ENCODE data around the gene TBL1X. TPM values are rescaled to one million over a fixed set of nuclear protein-coding genes. Genes with fewer than 3 reads are reported as not detected.
A peak's percentile ranks its signal among the peaks of the same experiment; 100 is the strongest.

Gene TBL1X
- total RNA-seq, 1 donor from 2014 or later = 15.4 TPM

DNA sequence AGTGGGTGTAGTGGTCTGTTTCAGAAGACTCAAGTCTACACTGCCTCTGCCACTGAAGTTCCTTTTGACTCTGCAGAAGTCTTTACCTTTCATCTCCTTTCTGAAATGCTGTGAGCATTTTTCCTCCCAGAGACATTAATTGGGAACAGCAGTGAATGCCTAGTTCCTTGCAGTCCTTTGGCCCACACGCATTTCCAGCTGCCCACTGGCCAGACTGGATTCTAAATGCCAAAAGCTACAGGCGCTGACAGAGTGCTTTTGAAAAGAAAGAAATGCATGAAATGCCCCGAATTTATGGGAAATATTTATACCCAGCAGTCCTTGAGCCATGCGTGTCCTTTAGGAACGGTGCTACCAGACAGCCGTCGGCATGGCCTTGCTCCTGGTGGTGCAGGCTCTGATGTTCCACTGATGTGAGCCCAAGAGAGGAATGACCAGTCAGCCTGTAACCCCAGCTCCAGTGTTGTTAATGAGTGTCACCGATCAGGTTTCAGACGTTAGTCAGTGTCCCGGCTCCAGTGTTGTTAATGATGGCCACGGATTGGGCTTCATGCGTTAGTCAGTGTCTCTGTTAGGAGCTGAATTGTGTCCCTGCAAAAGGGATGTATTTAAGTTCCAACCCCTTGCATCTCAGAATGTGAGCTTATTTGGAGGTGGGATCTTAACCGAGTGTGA is 132.6 kb downstream of the TBL1X start:
- Histone ChIP-seq H3K4me3 (no peak overlapping the region), H3K27me3 (no peaks in the 10 kb centered on the region), H3K27ac (peak overlapping the region in 1 of 2 donors; percentile 32), H3K9me3 (no peaks in the 10 kb centered on the region), H3K4me1 (no peaks in the 10 kb centered on the region), H3K36me3 (no peaks in the 10 kb centered on the region)
- TF ChIP-seq, protein P1, sequence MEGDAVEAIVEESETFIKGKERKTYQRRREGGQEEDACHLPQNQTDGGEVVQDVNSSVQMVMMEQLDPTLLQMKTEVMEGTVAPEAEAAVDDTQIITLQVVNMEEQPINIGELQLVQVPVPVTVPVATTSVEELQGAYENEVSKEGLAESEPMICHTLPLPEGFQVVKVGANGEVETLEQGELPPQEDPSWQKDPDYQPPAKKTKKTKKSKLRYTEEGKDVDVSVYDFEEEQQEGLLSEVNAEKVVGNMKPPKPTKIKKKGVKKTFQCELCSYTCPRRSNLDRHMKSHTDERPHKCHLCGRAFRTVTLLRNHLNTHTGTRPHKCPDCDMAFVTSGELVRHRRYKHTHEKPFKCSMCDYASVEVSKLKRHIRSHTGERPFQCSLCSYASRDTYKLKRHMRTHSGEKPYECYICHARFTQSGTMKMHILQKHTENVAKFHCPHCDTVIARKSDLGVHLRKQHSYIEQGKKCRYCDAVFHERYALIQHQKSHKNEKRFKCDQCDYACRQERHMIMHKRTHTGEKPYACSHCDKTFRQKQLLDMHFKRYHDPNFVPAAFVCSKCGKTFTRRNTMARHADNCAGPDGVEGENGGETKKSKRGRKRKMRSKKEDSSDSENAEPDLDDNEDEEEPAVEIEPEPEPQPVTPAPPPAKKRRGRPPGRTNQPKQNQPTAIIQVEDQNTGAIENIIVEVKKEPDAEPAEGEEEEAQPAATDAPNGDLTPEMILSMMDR (IDR thresholded peaks at IDR 0.05) = no peak
- no peak for DNase-seq (ENCODE audit: low spot score in 2 of 2)
- intact Hi-C loops (cut with DNase I) = no loop called here

DNA sequence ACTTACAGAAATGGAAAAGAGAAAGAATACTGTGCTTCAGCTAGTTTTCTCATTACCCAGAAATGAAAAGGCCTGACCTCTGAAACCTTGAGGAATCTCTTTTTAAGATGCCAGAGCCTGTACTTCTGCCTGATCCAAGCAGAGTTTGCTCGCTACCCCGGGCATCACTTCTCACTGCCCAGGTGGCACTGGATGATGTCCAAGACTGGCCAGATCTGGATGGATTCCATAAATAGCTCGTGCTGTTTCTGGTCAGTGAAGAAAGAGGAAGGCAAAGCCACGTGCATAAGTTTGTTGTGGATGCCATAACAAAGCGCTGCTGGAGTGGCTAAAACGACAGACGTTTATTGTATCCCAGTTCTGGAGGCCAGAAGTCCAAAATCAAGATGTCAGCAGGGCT is 133.5 kb downstream of the TBL1X start:
- no peaks in the 10 kb centered on the region for H3K36me3 ChIP-seq
- no peaks in the 10 kb centered on the region for H3K27me3 ChIP-seq
- no peaks in the 10 kb centered on the region for H3K4me1 ChIP-seq
- H3K4me3 ChIP-seq = no peak overlapping the region
- intact Hi-C loops (cut with DNase I) = no loop called here
- H3K9me3 ChIP-seq = no peaks in the 10 kb centered on the region
- peak overlapping the region; percentile 32 to 41 for H3K27ac ChIP-seq
- no peak for DNase-seq (ENCODE audit: low spot score in 2 of 2)
- TF ChIP-seq, protein P1 (IDR thresholded peaks at IDR 0.05) = no peak

DNA sequence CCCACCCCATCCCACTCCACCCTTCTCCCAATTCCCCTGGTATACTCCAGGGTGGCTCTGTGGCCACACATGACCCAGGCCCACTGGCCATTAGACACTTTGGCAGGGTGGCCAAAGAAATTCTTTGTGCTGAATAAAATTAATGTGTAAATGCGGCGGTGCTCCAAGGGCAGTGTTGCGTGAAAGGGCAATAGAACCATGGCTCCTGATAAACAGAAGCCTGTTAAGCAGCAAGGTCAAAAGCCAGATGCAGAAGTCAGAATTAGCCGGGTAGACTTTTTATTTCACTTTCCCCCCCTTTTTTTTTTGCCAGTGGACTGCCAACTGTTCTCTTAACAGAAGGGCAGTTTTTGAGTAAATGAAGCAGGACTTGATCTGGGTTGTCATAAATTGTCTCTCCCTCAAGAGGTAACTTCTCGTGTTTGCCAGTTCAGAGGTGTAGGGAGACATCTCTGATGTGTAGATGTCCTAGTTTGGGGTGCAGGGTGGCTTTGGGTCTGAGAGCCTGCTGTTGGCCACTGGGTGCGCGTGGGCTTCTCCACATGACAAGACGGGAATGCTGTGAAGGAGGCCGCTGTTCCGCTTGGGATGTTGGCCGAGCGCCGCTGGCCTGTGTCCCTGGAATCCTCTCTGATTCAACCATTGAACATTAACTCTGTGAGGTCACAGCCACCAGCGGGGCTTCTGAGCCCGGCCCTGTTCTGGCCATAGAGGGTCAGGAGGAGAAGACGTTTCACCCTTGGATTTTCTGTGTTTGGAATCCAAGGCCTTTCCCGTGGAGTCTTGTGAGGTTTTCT is 139.5 kb downstream of the TBL1X start:
- peak in 1 of 2 donors; percentile 80 for DNase-seq (ENCODE audit: low spot score in 2 of 2)

DNA sequence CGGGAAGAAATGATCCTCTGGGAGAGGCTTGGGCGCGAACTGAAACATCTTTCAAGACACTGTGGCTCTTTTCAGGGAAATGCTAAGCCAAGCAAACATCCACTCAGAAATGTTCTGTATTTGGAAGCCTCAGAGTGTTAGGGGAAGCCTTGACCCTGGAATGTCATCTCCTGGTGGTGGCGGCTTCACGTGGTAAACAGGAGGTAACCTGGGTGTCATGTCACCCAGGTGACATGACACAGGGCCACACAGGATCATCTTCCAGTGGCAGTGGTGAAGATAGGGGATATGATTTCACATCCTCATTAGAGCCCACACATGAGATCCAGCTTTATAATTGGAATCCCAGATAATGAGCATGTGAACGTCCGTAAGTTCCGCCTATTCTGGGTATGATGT is 140.0 kb downstream of the TBL1X start:
- intact Hi-C loops (cut with DNase I) = no loop called here
- peak overlapping the region in 1 of 2 donors; percentile 16 for H3K4me3 ChIP-seq
- no peaks in the 10 kb centered on the region for H3K9me3 ChIP-seq
- H3K27ac ChIP-seq = peak overlapping the region; percentile 30 to 34
- H3K36me3 ChIP-seq = no peaks in the 10 kb centered on the region
- H3K27me3 ChIP-seq = no peaks in the 10 kb centered on the region
- H3K4me1 ChIP-seq = peaks cover 0 to 8% of the 10 kb centered on the region in 2 donors
- TF ChIP-seq, protein P1 (IDR thresholded peaks at IDR 0.05) = no peak
- DNase-seq (ENCODE audit: low spot score in 2 of 2) = no peak

More for the DNA sequence above, 139.5 kb downstream of the TBL1X start:
- Histone ChIP-seq H3K27me3 (no peaks in the 10 kb centered on the region), H3K36me3 (no peaks in the 10 kb centered on the region), H3K4me1 (peaks cover 0 to 8% of the 10 kb centered on the region in 2 donors), H3K4me3 (peak overlapping the region; percentile 16 to 21), H3K9me3 (no peaks in the 10 kb centered on the region), H3K27ac (peak overlapping the region; percentile 30 to 34)
- intact Hi-C loops (cut with DNase I) = no loop called here
- TF ChIP-seq, protein P1 (IDR thresholded peaks at IDR 0.05) = no peak

DNA sequence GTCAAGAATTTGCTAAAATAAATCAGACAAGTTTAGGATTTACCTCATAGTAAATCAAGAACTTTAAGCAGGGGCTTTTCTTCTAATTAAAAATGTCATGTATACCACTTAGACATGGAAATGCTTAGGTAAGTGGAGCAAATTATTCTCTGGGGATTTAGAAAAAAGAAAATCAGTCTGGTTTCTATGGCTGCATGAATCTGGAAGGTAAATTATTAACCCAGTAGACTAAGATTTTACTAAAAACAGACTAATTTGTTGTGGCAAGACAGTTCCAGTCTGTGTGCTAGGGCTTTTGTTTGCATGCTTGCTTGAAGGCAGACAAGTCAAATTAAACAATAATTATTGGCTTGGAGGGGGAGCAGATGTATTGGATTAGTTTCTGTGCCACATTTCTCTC is 140.6 kb downstream of the TBL1X start:
- H3K4me3 ChIP-seq = no peak overlapping the region
- H3K27me3 ChIP-seq = no peaks in the 10 kb centered on the region
- TF ChIP-seq, protein P1 (IDR thresholded peaks at IDR 0.05) = no peak
- no peak overlapping the region for H3K27ac ChIP-seq
- no peaks in the 10 kb centered on the region for H3K36me3 ChIP-seq
- peaks cover 0 to 8% of the 10 kb centered on the region in 2 donors for H3K4me1 ChIP-seq
- intact Hi-C loops (cut with DNase I) = no loop called here
- no peaks in the 10 kb centered on the region for H3K9me3 ChIP-seq
- DNase-seq (ENCODE audit: low spot score in 2 of 2) = no peak
